ENCODE data around the gene L3MBTL3.

Gene L3MBTL3

DNA sequence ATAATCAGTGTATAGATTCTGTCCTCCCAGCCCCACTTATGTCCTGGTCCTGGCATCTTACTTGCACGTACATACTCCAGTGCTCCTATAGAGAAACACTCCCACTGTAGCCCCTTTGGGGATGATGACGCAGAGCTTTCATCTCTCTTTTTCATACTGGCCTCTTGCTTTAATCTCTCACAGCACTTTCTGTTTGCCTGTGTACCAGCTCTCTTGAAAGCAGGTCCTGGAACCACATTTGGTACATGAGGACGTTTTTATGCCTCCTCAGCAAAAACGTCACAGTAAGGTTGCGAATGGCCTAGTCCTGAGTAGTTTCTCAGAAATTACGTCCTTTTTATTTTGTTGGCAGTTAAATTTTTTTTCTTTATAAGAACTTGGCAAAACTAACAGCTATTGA is 10.8 kb downstream of the L3MBTL3 start:
- no peak for DNase-seq

GRCh38 chr6:130032758-130033340 is 14.5 kb downstream of the L3MBTL3 start:
- DNase-seq: no peak

DNA sequence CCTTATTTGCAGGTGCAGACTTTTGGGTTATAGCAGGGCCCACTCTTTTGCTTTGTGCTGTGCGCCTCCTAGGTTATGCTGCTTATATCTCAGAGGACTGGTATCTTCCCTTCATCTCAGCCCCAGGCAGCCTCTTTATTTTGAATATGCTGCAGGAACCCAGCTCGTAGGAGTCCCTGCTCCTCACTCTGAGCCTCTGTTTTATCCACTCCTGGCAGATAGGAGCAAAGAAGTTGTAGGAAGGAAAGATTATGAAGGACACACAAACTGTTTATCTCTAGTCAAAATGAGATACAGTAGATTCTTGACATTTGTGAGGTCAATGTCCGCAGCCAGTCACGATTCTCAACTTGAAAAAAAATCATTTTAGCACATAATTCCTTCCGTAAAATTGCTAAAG is 15.6 kb downstream of the L3MBTL3 start:
- DNase-seq: no peak

DNA sequence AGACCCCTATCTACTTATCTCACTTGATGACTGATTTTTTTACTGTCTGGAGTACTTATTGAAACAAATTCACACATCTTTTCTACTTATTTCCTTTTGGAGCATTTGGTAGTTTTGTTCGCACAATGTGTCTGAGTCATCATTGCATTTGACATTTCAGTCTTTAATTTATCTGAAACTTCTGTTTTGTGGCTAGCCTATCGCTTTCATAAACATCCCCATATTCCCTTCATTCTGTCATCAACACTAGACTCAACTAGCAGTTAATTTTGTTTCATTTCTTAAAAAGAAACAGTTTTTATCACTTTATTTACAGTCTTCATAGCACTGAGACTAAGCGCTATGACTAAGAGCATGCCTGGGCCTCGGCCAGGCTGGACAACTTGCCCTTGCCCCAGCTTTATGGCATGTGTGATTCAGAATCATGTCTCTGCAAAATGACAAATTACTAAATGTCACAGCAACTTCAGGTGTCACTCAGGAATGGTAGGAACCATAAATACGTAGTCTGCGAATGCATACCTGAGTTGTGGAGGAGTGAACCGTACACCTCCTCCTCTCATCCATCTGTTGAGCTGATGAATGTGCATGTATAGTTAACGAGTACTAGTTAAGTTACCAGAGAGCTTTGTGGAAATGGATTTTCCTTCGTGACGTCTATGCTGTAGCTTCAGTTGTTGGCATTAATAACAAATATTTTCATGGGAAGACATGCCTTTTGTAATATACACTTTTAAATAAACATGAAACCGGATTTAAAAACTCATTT is 16.2 kb downstream of the L3MBTL3 start:
- DNase-seq: no peak

DNA sequence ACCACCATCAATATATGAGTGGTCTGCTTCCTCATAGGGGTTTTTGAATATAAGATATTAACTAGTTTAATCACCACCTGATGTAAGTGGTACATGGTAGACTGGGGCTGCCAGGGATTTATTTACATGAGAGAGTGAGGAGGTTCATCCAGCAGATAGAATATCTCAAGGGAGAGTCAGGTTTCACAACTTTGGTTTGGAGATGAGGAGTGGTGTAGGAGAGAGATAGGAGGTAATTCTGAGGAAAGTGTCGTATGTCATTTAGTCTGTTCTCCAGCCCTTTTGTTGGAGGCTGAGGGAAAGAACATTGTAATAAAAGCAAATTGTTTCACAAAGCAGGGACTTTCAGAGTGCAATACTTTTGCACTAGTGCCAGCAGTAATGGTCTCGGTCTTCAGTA is 16.8 kb downstream of the L3MBTL3 start:
- no peak for DNase-seq

GRCh38 chr6:130037207-130037811 is 18.9 kb downstream of the L3MBTL3 start:
- DNase-seq: no peak

DNA sequence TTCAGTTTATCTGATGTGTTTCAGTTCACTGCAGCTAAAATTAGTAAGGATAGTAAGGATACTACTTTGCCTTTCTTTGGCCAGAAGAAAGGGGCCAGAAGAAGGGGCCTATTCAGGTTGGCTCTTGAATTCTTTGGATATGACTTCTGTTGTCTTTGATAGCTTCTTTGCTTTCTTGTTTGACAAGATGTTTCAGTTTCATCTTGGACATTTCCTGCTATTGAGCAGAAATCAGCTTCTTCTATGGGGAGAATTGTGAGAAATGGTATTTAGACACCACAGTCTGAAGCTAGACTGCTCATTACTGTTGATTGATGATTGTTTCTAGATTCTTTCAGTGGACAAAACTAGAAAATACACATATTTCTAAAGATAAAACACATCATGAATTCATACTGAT is 23.2 kb downstream of the L3MBTL3 start:
- DNase-seq: no peak

GRCh38 chr6:130043344-130043743 is 25.0 kb downstream of the L3MBTL3 start:
- no peak for DNase-seq

DNA sequence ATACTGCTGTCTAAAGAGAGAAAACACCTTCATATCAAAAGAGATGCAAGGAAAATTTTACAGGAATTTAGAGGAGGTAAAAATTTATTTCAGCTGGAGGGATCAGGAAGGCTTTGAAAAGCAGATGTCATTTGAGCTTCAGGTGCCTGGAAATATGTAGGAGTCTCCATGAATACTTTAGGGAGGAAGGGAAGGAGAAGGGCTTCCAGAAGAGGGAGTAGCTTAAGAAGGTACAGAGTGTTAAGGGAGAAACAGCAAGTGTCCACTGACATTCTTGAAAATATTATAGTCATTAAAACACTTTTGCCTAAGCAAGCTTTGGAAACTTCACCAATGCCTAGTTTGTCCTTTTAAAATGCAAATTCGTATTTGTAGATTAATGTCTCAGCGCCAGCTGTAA is 27.2 kb downstream of the L3MBTL3 start:
- no peak for DNase-seq

DNA sequence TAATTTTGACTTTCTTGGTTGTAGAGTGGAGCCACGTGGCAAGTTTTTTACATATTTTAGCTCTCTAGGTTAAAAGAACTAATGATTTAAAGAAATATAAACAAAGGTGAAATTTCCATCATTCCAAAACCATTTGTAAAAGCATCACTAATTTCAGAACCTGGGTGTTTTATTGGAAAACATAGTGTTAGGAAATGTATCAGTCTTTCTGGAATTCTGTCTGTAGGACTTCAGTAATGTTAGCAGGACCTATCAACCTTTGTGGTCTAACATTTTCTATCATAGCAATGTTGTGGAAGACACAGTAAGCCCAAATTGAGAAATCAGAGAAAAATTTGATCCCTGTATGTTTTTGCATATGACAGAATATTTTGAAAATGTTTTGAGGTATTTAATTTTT is 28.3 kb downstream of the L3MBTL3 start:
- DNase-seq: no peak

GRCh38 chr6:130047088-130047995 is 29.0 kb downstream of the L3MBTL3 start:
- no peak for DNase-seq

GRCh38 chr6:130050230-130050629 is 31.8 kb downstream of the L3MBTL3 start:
- DNase-seq: no peak

DNA sequence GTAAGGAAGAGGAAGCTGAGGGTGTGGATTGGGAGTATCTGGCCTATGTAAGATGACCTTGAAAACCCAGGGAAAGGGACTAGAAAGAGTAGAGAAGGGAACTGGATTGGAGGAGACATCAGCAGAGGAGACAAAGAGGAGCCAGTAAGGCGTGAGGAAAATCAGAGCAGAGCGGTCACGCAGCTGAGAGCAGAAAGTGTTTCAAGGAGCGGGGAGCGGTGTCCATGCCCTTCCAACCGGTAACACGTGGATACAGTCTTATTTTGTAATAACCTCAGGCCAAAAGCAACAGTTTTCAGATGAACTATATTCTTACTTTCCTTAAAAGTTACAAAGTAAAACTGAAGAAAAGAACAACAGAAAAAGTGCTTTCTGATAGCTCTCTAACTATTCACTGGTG is 36.3 kb downstream of the L3MBTL3 start:
- no peak for DNase-seq

DNA sequence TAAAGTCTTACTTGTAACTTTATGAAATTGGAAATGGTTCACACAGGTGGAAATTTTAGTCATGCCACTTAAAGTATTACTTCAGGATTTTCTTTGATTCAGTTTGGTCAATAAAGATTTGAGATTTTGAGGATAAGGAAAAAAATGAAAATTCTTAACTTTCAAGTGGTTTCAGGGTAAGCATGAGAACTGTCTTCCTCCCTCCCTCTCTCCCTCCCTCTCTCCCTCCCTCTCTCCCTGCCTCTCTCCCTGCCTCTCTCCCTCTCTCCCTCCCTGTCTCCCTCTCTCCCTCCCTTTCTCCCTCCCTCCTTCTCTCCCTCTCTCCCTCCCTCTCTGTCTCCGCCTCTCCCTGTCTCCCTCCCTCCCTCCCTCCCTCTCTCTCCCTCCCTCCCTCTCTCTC is 36.9 kb downstream of the L3MBTL3 start:
- DNase-seq: no peak

DNA sequence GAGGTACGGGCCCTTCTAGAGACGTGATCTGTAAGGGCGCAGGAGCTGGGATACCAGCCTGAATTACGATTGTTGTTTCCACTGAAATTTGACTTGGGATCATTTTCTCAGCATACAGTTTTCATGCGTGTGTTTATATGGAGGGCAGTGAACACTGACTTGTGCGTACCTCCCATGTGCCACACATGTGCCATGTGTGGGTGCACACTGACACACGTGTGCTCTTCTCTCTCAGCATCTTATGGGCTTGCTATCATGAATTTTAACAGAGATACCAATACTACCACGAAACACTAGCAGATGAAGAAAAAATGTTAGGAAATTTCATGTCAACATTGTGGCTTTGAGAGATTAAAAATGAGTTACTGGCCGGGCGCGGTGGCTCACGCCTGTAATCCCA is 39.1 kb downstream of the L3MBTL3 start:
- no peak for DNase-seq

GRCh38 chr6:130063806-130064205 is 45.4 kb downstream of the L3MBTL3 start:
- no peak for DNase-seq

GRCh38 chr6:130065609-130066156 is 47.3 kb downstream of the L3MBTL3 start:
- DNase-seq: no peak

DNA sequence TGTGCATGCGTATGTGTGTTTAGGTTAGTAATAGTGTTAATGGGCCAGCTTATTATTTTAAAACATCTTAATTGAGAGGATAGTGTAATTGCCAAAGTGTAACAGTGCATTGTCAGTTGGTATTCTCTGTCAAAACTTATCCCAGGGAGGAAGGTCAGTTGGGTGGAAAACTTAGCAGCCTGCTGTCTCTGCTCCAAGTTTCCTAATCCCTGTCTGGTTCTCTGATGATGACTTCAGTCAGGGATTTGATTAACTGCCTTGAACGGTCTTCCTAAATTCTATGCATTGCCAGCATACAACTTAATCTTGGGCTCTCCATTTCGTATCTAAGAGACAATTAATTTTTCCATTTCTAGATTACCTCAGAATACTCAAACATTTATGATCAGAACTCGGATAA is 51.1 kb downstream of the L3MBTL3 start:
- DNase-seq: no peak

GRCh38 chr6:130070326-130070725 is 51.9 kb downstream of the L3MBTL3 start:
- DNase-seq: no peak

DNA sequence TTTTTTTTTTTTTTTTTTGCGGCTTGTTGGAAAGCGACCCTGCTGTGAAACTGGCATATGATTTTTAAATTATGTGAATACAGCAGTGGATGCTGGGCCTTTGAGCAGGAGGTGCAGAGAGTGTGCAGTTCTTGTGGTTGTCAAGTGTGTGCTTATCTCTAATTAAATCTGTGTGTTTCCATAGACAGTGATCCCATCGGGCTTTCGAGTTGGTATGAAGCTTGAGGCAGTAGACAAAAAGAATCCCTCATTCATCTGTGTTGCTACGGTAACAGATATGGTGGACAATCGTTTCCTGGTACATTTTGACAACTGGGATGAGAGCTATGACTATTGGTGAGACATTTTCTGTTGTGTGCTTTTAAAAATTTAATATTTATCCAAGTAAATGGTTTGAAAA is 52.4 kb downstream of the L3MBTL3 start:
- no peak for DNase-seq

- no peak for DNase-seq
Measured at GRCh38 chr6:130075879-130076460, 57.6 kb downstream of the L3MBTL3 start.

DNA sequence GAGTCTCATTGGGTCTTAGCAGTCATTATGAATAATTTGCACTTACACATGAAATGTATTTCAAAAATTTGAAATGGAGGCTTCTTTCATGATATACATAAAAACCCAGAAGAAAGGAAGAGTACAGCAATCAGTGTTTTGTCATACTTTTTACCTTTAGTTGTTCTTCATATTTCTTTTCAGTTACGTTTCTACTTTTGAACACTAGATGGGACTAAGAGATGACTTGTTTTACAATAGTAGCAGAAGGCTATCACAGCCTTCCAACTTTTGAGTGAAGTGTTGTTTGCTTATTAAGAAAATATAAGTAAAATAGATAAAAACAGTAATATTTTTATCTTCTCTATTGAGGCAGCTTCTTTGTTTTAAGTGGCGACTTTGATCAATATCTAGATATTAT is 58.1 kb downstream of the L3MBTL3 start:
- no peak for DNase-seq

DNA sequence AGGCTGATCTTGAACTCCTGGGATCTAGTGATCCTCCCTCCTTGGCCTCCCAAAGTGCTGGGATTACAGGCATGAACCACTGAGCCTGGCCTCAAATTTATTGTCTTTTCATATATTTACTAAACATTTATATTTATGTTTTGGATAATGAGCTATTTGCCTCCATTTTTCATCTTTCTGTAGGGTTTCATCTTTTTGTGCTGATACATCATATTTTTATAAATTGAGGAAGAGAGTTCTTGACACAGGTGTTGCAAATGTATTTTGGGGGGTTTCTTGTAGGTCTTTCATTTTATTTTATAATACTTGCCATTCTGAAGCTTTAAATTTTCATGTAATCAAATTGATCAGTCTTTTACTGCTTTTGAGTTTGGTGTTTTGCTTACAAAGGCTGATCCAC is 72.4 kb downstream of the L3MBTL3 start:
- no peak for DNase-seq

Measured in RPMI8226 (cell line).